ENCODE measurements around the gene PGP.

The PGP gene

DNA sequence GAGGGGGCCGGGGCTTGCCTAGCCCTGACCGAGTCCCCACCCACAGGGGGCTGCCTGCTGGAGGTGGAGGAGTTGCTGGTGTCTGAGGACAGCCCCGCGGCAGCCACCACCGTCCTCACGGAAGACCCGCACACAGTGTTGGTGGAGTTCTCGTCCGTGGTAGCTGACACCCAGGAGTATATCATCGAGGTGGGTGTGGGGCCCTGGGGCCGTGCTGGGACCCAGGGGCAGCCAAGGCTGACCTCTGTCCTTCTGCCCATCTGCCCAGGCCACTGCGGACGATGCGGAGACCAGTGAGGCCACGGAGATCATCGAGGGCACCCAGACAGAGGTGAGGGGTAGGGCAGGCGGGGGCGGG is 20.2 kb upstream of the PGP start:
- Histone ChIP-seq H3K9me3 (ENCODE audit: insufficient read depth, low read depth, low read length) (peaks cover 5% of the 10 kb centered on the region), H3K27me3 (ENCODE audit: insufficient read depth, low read length) (peaks cover 21% of the 10 kb centered on the region), H3K23ac (ENCODE audit: low read length) (no peak overlapping the region), H3K4me3 (ENCODE audit: low read depth, low read length) (no peak overlapping the region), H3K4me1 (ENCODE audit: control insufficient read depth in 1 of 2, insufficient read depth in 2 of 2, low read length in 2 of 2) (peaks cover 13 to 17% of the 10 kb centered on the region in 2 experiments), H2AFZ (ENCODE audit: insufficient read depth, low read length, poor library complexity) (no peak overlapping the region), H2BK12ac (ENCODE audit: low read length) (no peak overlapping the region), H4K91ac (ENCODE audit: low read depth, low read length) (no peak overlapping the region), H3K36me3 (ENCODE audit: control insufficient read depth in 1 of 2, insufficient read depth in 2 of 2, low read length in 2 of 2) (peaks cover 58 to 64% of the 10 kb centered on the region in 2 experiments), H4K12ac (ENCODE audit: low read depth, low read length) (no peak overlapping the region), H4K8ac (ENCODE audit: low read depth, low read length) (no peak overlapping the region), H3K79me1 (ENCODE audit: low read length) (no peaks in the 10 kb centered on the region), H3K18ac (ENCODE audit: low read length) (no peak overlapping the region), H3K27ac (ENCODE audit: low read depth, low read length) (no peak overlapping the region), H3K79me2 (ENCODE audit: control insufficient read depth, insufficient read depth, low read length, poor library complexity) (no peaks in the 10 kb centered on the region), H3K4me2 (ENCODE audit: low read length) (no peak overlapping the region), H2BK5ac (ENCODE audit: low read depth, low read length, poor library complexity) (no peak overlapping the region), H2AK5ac (ENCODE audit: low read length) (no peak overlapping the region), H3K4ac (ENCODE audit: low read depth, low read length) (no peak overlapping the region), H2BK120ac (ENCODE audit: insufficient read depth, low read length, poor library complexity) (no peak overlapping the region), H3K9ac (ENCODE audit: low read length) (no peak overlapping the region), H3K14ac (ENCODE audit: low read length) (no peak overlapping the region)
- no CpG with 5 or more reads among the region's 18 CpGs for WGBS (ENCODE audit: extremely low coverage, insufficient coverage, insufficient read length)
- DNase-seq = no peak

GRCh38 chr16:2233872-2234812 is 19.5 kb upstream of the PGP start:
- Histone ChIP-seq H4K8ac (ENCODE audit: low read depth, low read length) (no peak overlapping the region), H2BK120ac (ENCODE audit: insufficient read depth, low read length, poor library complexity) (no peak overlapping the region), H3K4me3 (ENCODE audit: low read depth, low read length) (no peak overlapping the region), H4K91ac (ENCODE audit: low read depth, low read length) (no peak overlapping the region), H3K79me2 (ENCODE audit: control insufficient read depth, insufficient read depth, low read length, poor library complexity) (no peaks in the 10 kb centered on the region), H2AFZ (ENCODE audit: insufficient read depth, low read length, poor library complexity) (no peak overlapping the region), H3K9ac (ENCODE audit: low read length) (no peak overlapping the region), H3K14ac (ENCODE audit: low read length) (no peak overlapping the region), H3K36me3 (ENCODE audit: control insufficient read depth in 1 of 2, insufficient read depth in 2 of 2, low read length in 2 of 2) (peaks cover 60 to 66% of the 10 kb centered on the region in 2 experiments), H3K4me2 (ENCODE audit: low read length) (no peak overlapping the region), H4K12ac (ENCODE audit: low read depth, low read length) (no peak overlapping the region), H2BK12ac (ENCODE audit: low read length) (no peak overlapping the region), H3K27me3 (ENCODE audit: insufficient read depth, low read length) (peaks cover 21% of the 10 kb centered on the region), H2BK5ac (ENCODE audit: low read depth, low read length, poor library complexity) (no peak overlapping the region), H3K27ac (ENCODE audit: low read depth, low read length) (no peak overlapping the region), H3K79me1 (ENCODE audit: low read length) (no peaks in the 10 kb centered on the region), H3K9me3 (ENCODE audit: insufficient read depth, low read depth, low read length) (peaks cover 5% of the 10 kb centered on the region), H2AK5ac (ENCODE audit: low read length) (no peak overlapping the region), H3K4ac (ENCODE audit: low read depth, low read length) (no peak overlapping the region), H3K18ac (ENCODE audit: low read length) (no peak overlapping the region), H3K23ac (ENCODE audit: low read length) (no peak overlapping the region), H3K4me1 (ENCODE audit: control insufficient read depth in 1 of 2, insufficient read depth in 2 of 2, low read length in 2 of 2) (peaks cover 13 to 17% of the 10 kb centered on the region in 2 experiments)
- DNase-seq = no peak
- WGBS (ENCODE audit: extremely low coverage, insufficient coverage, insufficient read length) = no CpG with 5 or more reads among the region's 51 CpGs

DNA sequence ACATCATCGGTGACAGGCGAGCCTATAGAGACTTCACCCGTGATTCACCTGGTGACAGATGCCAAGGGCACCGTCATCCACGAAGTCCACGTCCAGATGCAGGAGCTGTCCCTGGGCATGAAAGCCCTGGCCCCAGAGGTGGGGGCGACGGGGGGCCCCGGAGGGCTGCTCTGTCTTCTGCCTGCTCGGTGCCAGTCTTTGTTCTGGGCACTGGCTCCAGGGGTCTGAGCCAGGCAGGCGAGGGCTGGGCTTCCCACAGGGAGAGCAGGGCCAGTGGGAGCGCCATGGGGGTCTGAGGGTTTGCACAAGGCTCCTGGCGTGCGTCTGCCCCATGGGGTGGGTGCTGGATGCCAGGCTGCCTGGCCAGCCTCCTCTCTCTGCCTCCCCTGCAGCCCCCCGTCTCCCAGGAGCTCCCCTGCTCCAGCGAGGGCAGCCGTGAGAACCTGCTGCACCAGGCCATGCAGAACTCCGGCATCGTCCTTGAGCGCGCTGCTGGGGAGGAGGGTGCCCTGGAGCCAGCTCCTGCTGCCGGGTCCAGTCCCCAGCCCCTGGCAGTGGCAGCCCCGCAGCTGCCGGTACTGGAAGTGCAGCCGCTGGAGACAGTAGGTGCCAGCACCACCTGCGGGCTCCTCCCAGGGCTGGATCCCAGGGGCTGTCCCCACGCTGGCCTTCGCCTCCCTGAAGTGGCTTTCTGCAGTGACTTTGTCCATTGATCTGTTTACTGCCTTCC is 18.6 kb upstream of the PGP start:
- H3K14ac ChIP-seq (ENCODE audit: low read length) = no peak overlapping the region
- H3K79me1 ChIP-seq (ENCODE audit: low read length) = no peaks in the 10 kb centered on the region
- H3K27ac ChIP-seq (ENCODE audit: low read depth, low read length) = no peak overlapping the region
- H4K91ac ChIP-seq (ENCODE audit: low read depth, low read length) = no peak overlapping the region
- H3K9ac ChIP-seq (ENCODE audit: low read length) = no peak overlapping the region
- H3K9me3 ChIP-seq (ENCODE audit: insufficient read depth, low read depth, low read length) = peaks cover 5% of the 10 kb centered on the region
- H4K8ac ChIP-seq (ENCODE audit: low read depth, low read length) = no peak overlapping the region
- H4K12ac ChIP-seq (ENCODE audit: low read depth, low read length) = no peak overlapping the region
- no peak overlapping the region for H2BK5ac ChIP-seq (ENCODE audit: low read depth, low read length, poor library complexity)
- H2BK12ac ChIP-seq (ENCODE audit: low read length) = no peak overlapping the region
- no peak overlapping the region for H3K4me3 ChIP-seq (ENCODE audit: low read depth, low read length)
- DNase-seq = no peak
- peaks cover 69 to 75% of the 10 kb centered on the region in 2 experiments for H3K36me3 ChIP-seq (ENCODE audit: control insufficient read depth in 1 of 2, insufficient read depth in 2 of 2, low read length in 2 of 2)
- H3K23ac ChIP-seq (ENCODE audit: low read length) = no peak overlapping the region
- H2AK5ac ChIP-seq (ENCODE audit: low read length) = no peak overlapping the region
- no CpG with 5 or more reads among the region's 28 CpGs for WGBS (ENCODE audit: extremely low coverage, insufficient coverage, insufficient read length)
- no peak overlapping the region for H2AFZ ChIP-seq (ENCODE audit: insufficient read depth, low read length, poor library complexity)
- no peak overlapping the region for H2BK120ac ChIP-seq (ENCODE audit: insufficient read depth, low read length, poor library complexity)
- no peak overlapping the region for H3K4me2 ChIP-seq (ENCODE audit: low read length)
- peaks cover 18% of the 10 kb centered on the region for H3K27me3 ChIP-seq (ENCODE audit: insufficient read depth, low read length)
- H3K4me1 ChIP-seq (ENCODE audit: control insufficient read depth in 1 of 2, insufficient read depth in 2 of 2, low read length in 2 of 2) = peaks cover 13 to 17% of the 10 kb centered on the region in 2 experiments
- no peak overlapping the region for H3K18ac ChIP-seq (ENCODE audit: low read length)
- no peaks in the 10 kb centered on the region for H3K79me2 ChIP-seq (ENCODE audit: control insufficient read depth, insufficient read depth, low read length, poor library complexity)
- H3K4ac ChIP-seq (ENCODE audit: low read depth, low read length) = no peak overlapping the region

- Histone ChIP-seq H3K9ac (ENCODE audit: low read length) (no peak overlapping the region), H3K14ac (ENCODE audit: low read length) (no peak overlapping the region), H3K79me1 (ENCODE audit: low read length) (no peaks in the 10 kb centered on the region), H3K4me3 (ENCODE audit: low read depth, low read length) (no peak overlapping the region), H3K18ac (ENCODE audit: low read length) (no peak overlapping the region), H3K23ac (ENCODE audit: low read length) (no peak overlapping the region), H3K4me1 (ENCODE audit: control insufficient read depth in 1 of 2, insufficient read depth in 2 of 2, low read length in 2 of 2) (peaks cover 11 to 19% of the 10 kb centered on the region in 2 experiments), H2BK120ac (ENCODE audit: insufficient read depth, low read length, poor library complexity) (no peak overlapping the region), H3K4ac (ENCODE audit: low read depth, low read length) (no peak overlapping the region), H2AFZ (ENCODE audit: insufficient read depth, low read length, poor library complexity) (no peak overlapping the region), H3K4me2 (ENCODE audit: low read length) (no peak overlapping the region), H3K36me3 (ENCODE audit: control insufficient read depth in 1 of 2, insufficient read depth in 2 of 2, low read length in 2 of 2) (peaks cover 71 to 79% of the 10 kb centered on the region in 2 experiments), H3K27ac (ENCODE audit: low read depth, low read length) (no peak overlapping the region), H4K91ac (ENCODE audit: low read depth, low read length) (no peak overlapping the region), H3K79me2 (ENCODE audit: control insufficient read depth, insufficient read depth, low read length, poor library complexity) (peaks cover 2% of the 10 kb centered on the region), H3K27me3 (ENCODE audit: insufficient read depth, low read length) (peaks cover 10% of the 10 kb centered on the region), H4K12ac (ENCODE audit: low read depth, low read length) (no peak overlapping the region), H4K8ac (ENCODE audit: low read depth, low read length) (no peak overlapping the region), H2BK12ac (ENCODE audit: low read length) (no peak overlapping the region), H3K9me3 (ENCODE audit: insufficient read depth, low read depth, low read length) (peaks cover 5% of the 10 kb centered on the region), H2BK5ac (ENCODE audit: low read depth, low read length, poor library complexity) (no peak overlapping the region), H2AK5ac (ENCODE audit: low read length) (no peak overlapping the region)
- WGBS (ENCODE audit: extremely low coverage, insufficient coverage, insufficient read length) = no CpG with 5 or more reads among the region's 41 CpGs
- DNase-seq = no peak
Observed at GRCh38 chr16:2232094-2232990, 17.7 kb upstream of the PGP start.

All from trophoblast cell (in vitro differentiated cells and primary cell).